ENCODE results near the gene FBXL7.

FBXL7 gene

DNA sequence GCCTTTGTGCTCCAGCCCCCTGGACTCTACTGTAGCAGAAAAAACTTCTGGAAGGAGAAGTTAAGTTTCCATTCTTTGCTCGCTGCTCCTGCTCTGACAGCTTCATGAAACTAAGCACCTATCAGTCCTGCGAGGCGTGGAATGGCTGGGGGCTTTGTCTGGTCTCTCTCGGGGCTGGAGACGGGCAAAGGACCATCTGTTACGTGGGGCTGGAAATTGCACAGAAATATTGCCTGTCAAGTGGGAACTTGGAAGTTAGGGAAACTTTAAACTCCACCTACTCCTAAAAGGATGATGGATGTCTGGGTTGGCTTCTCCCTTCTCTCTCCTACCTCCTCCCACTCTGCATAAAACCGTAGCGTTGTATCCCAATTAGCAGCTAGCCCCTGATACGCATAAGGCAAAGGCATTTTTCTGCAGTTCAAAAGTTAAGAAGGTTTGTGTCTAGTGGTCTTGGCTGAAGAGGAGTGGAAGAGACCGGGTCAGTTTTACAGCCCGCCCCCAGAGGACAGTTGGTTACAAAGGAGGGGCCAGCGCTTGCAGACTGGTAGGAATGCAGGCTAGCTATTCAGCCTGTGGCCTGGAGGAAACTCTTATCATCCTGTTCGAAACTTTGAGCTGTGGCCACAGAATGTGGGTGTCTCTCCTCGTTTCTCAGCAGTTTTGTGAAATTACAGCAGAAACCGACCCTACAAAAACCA, 1.3 kb downstream of the FBXL7 start:
- FAIRE-seq (no peak), DNase-seq (ENCODE audit: low spot score) (peak; percentile 79)

DNA sequence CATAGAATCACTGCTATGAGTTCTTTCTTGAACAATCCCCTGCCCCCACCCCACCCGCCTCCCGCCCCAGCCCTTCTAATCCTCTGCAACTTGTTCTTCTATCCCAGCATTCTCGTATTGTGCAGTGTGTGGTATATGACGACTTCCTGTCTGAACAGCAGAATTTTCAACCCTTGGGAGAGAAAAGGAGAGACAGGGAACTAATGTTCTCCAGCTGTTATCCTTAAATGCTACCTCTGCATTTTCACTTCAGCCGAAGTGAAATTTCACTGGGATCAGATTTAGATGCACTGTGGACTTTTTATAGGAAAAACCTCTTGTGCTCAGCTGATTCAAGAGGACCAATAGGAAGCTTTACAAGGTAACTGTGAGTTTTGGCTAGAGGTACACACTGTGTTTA, 2.2 kb downstream of the FBXL7 start:
- no peak for FAIRE-seq

DNA sequence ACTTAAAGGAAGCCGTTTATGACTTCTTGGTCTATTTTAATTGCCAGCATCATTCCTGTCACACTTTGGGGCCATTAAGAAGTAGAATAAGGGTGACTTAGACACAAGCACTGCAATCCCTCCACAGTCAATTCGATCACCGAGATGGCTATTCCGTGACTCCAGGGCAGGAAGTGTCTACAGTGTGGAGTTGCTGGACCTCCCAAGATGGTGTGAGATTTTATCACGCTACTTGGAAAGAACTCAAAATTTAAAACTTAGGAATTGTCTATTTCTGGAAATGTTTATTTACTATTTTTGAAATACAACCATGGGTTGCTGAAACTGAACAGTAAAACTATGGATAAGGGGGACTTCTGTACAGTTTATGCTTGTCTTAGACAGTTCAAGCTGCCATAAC, 6.2 kb downstream of the FBXL7 start:
- FAIRE-seq (no peak), DNase-seq (ENCODE audit: low spot score) (no peak)

More for the DNA sequence above, 2.2 kb downstream of the FBXL7 start:
- no peak for DNase-seq (ENCODE audit: low spot score)

DNA sequence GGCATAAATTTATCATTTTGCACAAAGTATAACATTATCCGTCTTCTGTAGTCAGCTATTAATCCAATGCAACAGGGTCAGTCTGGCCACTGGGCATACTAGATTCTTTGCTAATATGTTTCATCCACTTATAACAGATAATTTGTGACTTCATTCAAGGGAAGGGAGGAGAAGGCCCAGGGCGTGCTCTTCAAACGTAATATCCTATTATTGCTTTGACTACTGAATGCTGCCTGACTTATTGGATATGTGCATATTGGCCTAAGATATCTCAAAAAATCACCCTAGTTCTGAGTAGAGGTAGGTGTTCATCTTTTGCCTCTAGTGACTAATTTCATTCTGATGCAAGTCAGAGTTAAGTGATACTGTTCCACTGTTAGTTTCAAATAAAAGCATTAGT, 6.9 kb downstream of the FBXL7 start:
- FAIRE-seq, result no peak
- no peak for DNase-seq (ENCODE audit: low spot score)

DNA sequence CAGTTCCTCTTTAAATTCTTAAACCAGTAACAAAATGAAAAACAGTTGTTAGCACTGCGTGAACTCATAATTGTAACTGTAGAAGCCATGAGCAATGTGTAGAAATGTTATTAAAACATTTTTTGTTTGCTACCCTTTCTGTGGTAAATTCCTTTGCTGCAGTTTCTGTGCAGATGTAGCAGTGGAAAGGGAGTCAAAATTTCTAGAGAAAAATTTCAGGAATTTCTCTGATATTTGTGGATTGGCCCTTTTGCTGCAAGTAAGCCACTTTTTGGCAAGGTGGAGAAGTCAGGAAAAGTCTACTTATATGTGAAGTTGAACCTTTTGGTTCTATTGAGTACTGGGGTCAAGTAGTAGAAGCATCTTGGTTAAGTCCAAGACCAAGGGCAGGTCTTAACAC, 10.1 kb downstream of the FBXL7 start:
- DNase-seq (ENCODE audit: low spot score) (no peak), FAIRE-seq (no peak)

DNA sequence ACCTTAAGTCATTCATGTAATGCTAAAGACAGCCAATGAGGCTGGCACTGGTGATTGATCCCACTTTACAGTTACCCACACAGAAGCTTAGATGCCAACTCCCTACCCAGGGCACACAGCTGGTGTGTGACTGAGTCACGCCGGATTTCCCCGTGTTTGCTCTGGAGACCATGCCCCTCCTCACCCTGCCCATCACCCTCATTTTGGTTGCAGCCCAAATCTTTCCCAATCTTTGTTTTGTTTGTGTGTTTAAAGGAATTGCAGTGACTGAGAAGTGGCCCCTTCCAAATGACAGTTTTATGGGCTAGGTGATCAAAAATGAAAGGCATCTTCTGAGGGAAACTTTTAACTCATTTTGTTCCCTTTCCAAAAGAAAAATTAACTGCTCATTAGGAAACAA, 10.9 kb downstream of the FBXL7 start:
- peak; percentile 28 for DNase-seq (ENCODE audit: low spot score)
- FAIRE-seq, result peak; percentile 50

DNA sequence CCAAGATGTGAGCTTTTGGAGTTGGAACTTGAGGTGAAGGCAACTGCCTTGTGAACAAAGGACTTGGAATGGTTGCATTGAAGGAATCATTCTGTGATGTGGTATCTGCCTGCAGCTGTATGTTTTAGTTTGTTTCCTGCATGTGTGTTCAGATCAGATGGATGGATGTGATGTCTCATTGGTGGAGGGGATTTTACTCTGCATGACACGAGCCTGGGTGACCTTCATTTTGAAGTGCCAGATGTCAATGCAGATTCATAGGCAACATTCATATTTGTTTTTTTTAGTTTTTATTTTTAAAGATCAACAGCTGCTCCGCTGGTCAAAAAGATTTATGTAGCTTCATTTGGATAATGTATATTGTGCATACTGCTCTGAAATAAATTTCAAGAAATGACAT, 13.5 kb downstream of the FBXL7 start:
- FAIRE-seq (no peak), DNase-seq (ENCODE audit: low spot score) (no peak)

DNA sequence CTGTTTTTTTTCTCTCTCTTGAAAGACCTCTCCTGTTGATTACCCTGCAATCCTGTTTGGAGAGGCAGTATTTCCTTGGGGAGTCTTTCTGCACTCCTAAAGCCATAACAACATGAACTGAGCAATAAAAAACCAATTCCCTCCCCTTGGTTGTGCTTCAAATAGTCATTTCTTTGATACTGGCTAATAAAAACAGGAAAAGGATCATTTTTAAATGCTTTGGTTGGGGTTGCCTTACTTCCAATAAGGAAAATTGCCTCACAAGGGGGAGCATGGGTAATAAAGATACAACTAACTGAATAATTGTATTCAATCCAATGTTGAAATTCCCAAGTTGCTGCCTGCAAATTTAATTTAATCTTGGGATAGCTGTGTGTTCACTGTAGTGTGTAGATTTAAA, 13.9 kb downstream of the FBXL7 start:
- FAIRE-seq (no peak), DNase-seq (ENCODE audit: low spot score) (no peak)

DNA sequence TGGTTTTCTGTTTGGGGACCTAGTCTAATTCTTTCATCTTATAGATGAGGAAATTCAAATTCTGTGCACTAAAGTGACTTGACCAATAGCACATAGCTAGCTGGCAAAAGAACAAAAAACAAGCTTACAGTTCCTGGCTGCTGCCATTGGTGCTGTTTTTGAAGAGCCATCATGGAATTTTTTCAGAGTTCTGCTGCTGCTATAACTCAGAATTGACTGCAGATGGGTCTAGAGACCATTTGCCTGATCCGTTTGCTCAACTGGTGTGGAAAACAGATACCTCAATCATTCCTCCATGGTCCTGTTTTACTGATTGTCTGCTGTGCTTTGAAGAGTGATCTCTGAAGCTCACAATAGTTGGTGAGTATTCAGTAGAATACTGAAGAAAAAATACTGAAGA, 15.2 kb downstream of the FBXL7 start:
- no peak for FAIRE-seq

DNA sequence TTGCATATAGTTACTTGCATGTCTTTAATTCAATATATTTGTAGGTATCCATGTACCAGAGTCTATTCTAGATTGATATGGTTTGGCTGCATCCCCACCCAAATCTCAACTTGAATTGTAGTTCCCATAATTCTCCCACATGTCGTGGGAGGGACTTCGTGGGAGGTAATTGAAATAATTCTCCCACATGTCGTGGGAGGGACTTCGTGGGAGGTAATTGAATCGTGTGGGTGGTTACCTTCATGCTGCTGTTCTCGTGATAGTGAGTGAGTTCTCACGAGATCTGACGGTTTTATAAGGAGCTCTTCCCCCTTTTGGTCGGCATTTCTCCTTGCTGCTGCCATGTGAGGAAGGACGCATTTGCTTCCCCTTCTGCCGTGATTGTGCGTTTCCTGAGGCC, 16.5 kb downstream of the FBXL7 start:
- DNase-seq (ENCODE audit: low spot score) (no peak), FAIRE-seq (no peak)

More for the DNA sequence above, 15.2 kb downstream of the FBXL7 start:
- no peak for DNase-seq (ENCODE audit: low spot score)

DNA sequence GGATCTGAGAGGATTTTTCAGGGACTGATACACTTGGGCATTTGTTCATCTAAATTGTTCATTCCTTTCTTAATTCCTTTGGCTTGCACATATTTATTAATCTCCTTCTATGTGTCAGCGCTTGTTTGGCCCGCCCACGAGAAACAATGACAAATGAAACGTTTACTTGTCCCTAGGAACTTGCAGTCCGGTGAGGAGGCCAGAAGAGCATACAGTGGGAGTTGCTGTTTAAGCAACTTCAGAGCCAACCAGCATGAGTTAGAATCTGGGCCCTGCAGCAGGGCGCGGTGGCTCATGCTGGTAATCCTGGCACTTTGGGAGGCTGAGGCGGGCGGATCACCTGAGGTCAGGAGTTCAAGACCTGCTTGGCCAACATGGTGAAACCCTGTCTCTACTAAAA, 18.8 kb downstream of the FBXL7 start:
- no peak for FAIRE-seq
- DNase-seq (ENCODE audit: low spot score), result no peak

DNA sequence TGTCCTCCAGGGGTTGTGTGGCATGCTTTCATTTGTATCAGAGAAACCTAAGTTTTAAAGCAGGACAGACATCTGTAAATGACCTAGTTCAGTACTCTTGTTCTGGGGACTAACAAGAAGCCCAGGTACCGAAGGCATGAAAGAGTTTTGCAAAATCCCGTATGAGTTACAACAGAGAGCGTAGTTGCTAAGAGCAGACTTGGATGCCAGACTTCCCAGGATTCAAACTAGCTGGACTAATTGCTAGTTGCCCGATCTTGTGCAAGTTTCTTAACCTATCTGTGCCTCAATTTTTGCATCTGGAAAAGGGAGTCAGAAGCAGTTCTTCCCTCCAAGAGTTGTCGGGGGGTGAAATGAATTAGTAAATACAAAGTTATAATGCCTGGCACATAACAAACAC, 20.9 kb downstream of the FBXL7 start:
- no peak for DNase-seq (ENCODE audit: low spot score)
- no peak for FAIRE-seq

DNA sequence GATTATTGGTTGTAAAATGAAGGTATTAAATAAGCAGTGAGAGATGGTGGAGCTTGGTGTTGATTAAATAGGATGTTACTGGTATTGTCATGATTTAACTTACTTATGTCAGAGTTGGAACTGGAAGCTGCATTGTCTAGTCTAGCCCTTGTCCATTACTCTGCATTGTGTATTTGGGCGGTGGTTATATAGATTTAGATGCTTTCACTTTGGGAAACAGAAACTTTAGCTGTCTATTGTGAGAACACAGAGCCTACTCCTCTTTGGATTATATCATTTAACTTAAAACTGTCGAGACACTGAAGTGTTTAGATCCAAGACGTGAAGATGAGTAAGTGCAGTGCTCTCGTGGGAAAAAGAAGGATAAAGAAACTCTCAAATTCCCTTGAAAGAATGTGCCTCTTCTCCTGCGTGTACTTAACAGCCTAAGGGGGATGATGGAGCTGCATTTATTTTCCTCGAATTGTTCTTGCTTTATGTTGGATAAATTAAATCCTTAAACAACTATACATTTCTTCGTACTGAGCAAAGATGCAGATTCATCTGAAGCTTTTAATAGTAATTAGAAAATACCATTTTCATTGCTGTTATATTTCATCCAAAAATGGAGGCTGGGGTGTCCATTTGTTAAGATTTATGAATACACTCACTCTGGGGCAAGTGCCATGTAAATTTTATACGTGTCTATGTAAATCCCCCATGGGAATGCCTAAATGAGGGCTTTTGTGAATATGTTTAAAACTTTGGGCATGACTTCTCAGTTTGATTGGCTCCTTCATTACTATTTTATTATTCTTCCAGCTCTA, 21.6 kb downstream of the FBXL7 start:
- DNase-seq (ENCODE audit: low spot score), result no peak
- FAIRE-seq, result no peak

DNA sequence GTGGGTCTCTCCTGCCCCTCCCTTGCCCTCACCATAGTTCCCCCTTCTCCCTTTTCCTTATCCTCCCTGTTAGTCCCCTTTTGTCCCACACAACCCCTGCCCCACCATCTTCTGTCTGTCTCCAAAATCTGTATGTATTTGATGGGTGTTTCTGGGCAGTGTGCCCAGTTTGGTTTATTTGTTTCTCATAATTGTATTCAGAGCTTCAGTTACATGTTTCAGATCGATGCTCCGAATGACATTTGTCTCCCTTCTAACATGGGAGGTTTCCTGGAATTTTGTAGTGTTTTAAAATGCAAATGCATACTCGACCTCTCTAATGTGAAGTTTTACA, 22.2 kb downstream of the FBXL7 start:
- no peak for DNase-seq (ENCODE audit: low spot score)
- no peak for FAIRE-seq

DNA sequence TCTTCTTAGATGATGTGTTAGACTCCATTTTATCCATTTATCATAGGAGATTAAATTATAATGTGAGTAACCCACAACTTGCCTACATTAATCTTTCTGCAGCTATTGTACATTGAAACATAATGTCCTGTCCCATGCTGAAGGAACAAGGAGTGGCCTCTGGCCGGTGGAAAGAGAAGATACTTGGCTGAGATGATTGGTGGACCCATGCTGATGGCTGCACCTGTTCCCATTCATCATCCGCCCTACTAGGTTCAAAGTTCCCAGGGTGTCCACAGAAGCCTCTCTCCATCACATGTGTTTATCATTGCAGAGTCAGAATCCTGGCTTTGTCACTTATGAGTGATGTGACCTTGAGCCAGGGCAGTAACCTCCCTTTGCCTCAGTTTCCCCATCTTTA, 24.7 kb downstream of the FBXL7 start:
- no peak for FAIRE-seq
- DNase-seq (ENCODE audit: low spot score), result no peak

DNA sequence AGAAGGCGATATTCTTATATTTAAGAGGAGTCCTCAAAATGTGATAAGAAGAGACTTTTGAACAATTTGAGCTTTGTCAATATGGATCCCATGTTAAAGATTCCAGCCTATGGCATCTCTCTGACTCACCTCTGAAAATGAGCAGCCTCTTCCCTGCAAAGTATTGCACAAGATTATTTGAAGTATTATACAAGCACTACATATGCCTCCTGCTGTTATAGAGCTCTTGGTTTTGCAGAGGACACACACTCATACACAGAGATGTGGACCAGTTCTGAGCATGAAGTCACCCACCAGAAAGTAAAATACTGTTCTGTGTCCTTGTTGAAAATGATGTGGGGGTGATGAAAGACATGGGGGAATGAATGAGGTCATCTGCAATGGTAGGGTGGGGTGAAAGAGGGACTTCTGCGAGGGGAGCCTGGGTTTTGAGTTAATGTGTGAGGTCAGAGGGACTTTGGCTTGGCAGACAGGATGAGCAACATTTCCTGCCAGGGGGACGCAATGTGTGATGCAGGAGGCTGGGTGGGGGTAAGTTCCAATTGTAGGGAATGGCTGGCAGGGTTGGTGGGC, 25.8 kb downstream of the FBXL7 start:
- FAIRE-seq, result peak; percentile 40
- no peak for DNase-seq (ENCODE audit: low spot score)

DNA sequence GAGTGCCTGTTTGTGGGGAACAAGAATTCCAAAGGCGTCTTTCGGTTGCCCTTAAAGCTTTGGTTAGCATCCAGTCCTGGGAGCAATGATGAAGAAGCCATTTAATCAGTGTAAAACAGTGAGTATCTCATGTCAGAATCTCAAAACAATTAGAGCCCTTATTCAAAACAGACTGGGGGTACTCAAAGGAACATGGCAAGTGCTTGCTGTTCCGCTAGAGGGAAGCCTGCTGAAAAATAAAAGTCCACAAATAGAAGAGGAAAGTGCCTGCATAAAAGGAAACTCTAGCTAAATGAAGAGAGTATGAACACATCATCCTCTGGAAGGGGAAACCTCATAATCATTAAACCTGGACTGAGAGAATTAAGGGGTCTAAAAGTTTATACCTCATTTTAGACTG, 26.4 kb downstream of the FBXL7 start:
- DNase-seq (ENCODE audit: low spot score) (no peak), FAIRE-seq (no peak)

DNA sequence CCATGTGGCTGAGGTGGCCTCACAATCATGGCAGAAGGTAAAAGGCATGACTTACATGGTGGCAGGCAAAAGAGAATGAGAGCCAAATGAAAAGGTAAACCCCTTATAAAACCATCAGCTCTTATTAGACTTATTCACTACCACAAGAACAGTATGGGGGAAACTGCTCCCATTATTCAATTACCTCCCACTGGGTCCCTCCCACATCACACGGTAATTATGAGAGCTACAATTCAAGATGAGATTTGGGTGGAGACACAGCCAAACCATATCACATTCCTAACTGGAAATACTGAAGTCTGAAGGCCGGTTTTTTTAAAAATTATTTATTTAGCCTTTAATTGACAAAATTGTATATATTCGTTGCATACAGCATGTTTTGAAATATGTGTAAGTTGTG, 28.5 kb downstream of the FBXL7 start:
- FAIRE-seq (no peak), DNase-seq (ENCODE audit: low spot score) (no peak)

DNA sequence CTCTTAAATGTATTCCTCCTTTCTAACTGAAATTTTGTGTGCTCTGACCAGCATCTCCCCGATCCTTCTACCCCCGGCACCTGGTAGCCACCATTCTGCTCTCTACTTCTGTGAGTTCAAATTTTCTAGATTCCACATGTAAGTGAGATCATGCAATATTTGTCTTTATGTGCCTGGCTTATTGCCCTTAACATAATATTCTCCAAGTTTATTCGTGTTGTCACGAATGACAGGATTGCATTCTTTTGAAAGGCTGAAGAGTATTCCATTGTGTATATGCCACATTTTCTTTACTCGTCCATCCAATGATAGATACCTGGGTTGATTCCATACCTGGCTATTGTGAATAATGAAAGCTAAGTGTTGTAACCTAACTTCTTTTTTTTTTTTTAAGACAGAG, 29.0 kb downstream of the FBXL7 start:
- DNase-seq (ENCODE audit: low spot score), result no peak
- no peak for FAIRE-seq

DNA sequence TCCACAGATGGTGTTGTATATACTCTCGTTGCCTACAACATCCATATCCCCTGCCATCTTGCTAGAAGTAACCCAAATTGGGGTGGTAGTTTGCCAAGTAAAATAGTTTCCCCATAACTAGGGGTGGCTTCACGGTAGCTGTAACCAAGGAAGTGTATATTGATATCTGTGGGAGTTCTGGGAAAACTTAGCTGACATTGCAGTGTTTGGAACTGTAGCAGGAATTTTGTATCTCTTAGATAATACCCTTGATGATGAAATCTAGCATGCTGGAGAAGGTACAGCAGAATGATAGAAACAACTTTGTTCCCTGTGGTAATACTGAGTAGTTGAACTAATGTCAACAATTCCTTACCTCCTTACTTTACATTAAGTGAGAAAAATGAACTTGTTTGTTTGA, 29.8 kb downstream of the FBXL7 start:
- FAIRE-seq, result no peak

DNA sequence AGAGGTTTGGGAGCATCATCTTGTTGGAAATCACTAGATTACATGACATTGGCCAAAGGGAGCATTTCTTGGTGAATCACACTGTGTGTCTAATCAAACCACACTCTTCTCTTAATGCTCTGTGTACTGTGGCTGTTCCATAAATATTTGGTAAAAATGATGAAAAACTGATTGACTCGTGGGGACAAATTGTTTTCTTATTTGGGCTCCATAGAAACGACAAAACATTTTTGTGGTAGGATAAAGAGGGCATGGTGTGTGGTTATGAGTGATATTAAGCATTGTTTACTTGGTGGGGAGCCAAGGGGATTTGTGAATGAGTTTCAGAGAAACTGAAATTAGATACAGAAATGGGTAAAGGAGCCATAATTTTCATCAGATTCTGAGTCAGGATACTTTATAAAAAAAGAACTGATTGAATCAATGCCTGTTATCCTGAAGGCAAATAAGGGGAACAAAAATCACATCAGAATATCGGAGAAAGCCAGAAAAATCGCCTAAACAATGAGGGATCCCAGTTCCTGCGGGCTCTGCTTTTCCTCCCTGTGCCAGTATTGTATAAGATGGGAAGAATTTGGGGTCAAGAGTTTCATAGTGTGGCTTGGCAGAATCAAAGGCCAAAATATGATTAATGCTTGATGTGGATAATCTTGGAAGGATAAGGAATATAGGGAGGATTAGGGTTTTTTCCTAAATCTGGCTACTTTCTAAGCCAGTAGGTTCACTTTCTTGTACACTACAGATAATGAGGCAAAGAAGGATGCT, 33.3 kb downstream of the FBXL7 start:
- FAIRE-seq (no peak), DNase-seq (ENCODE audit: low spot score) (no peak)

More for the DNA sequence above, 29.8 kb downstream of the FBXL7 start:
- DNase-seq (ENCODE audit: low spot score), result no peak

DNA sequence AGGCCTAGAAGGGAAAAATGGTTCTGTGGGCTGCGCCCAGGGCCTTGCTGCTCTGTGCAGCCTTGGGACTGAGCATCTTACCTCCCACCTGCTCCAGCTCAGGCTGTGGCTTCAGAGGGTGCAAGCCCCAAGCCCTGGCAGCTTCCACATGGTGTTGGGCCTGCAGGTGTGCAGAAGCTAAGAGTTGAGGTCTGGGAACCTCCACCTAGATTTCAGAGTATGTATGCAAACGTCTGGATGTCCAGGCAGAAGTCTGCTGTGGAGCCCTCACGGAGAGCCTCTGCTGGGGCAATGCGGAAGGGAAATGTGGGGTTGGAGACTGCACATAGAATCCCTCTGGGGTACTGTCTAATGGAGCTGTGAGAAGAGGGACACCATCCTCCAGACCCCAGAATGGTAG, 36.0 kb downstream of the FBXL7 start:
- FAIRE-seq (no peak), DNase-seq (ENCODE audit: low spot score) (no peak)
